K562 (cell line): ENCODE measurements around the gene TSGA10IP. TPM values are rescaled to one million over a fixed set of nuclear protein-coding genes. Genes with fewer than 3 reads are reported as not detected.
A peak's percentile ranks its signal among the peaks of the same experiment; 100 is the strongest.

ENCODE experiments used
- ATAC-seq: fragments of 200-7000 bp; cut with Tn5 transposase; 3 replicates; pipeline ENCODE4 v1.9.1; 2020; ENCODE audit warnings: moderate library complexity
- BruUV-seq: library from RNA; stranded (reverse); fragments of 400-500 nt; replicated peaks from 2 replicates; lab custom pipeline; 2021; lab: Mats Ljungman, UMichigan
- CTCF ChIA-PET: fragments of 300-600 bp; formaldehyde crosslinking; extraction: SDS; loops from one replicate; lab custom pipeline; 2021; ENCODE audit warnings: low intra/inter-chr PET ratio; lab: Yijun Ruan, JAX
- POLR2A ChIA-PET: fragments of 300-600, 350-650 bp; sonication (Branson Sonifier 250); formaldehyde crosslinking; extraction: SDS; loops from one replicate; lab custom pipeline; 2021; ENCODE audit warnings: antibody characterized with exemption, inconsistent platforms; lab: Yijun Ruan, JAX
- DNase-seq, 4 experiments: peaks; one replicate each; pipeline versions ENCODE4 v3.0.0 to v3.0.0-alpha.2; 2011 to 2018; ENCODE audit warnings: low spot score in 3 of 4, mixed read lengths in 3 of 4; ENCODE audit errors: extremely low read depth in 1 of 4
- FAIRE-seq: peaks from 2 replicates; lab custom pipeline; 2011; peaks lifted over from hg19 to GRCh38; lab: Jason Lieb, UNC
- H2AFZ ChIP-seq: 2 replicates; pipeline ENCODE4 v1.6.0; 2011; ENCODE audit warnings: low read depth, low read length, control low read depth, inconsistent platforms
- H3K27ac ChIP-seq: fragments of 200-600 bp; 3 replicates; pipeline ENCODE4 v1.8.0; 2011; ENCODE audit warnings: low read depth, mild to moderate bottlenecking, control low read depth, inconsistent platforms, low read length, moderate library complexity, mixed read lengths; ENCODE audit errors: extremely low read depth
- H3K27me3 ChIP-seq, 2 experiments: fragments of 300-600 bp in 1 of 2; 2 replicates in 1 of 2; 3 replicates in 1 of 2; pipeline versions ENCODE4 v1.6.0 to v1.8.0; 2011; ENCODE audit warnings: inconsistent platforms in 2 of 2, low read length in 2 of 2, mild to moderate bottlenecking in 1 of 2, mixed read lengths in 1 of 2, moderate library complexity in 1 of 2; ENCODE audit not compliant: control insufficient read depth in 2 of 2, insufficient read depth in 2 of 2
- H3K36me3 ChIP-seq: fragments of 300-600 bp; 3 replicates; pipeline ENCODE4 v1.8.0; 2011; ENCODE audit warnings: mild to moderate bottlenecking, low read length, inconsistent platforms; ENCODE audit not compliant: control insufficient read depth, insufficient read depth
- H3K4me1 ChIP-seq, 2 experiments: fragments of 200-600 bp in 1 of 2; replicated peaks in 1 of 2; 2 replicates in 1 of 2; 3 replicates in 1 of 2; pipeline versions ENCODE4 v1.5.1 to v1.8.0; 2011; ENCODE audit warnings: inconsistent platforms in 2 of 2, low read length in 2 of 2, mild to moderate bottlenecking in 1 of 2, mixed read lengths in 1 of 2, moderate library complexity in 1 of 2; ENCODE audit not compliant: control insufficient read depth in 2 of 2, insufficient read depth in 2 of 2
- H3K4me2 ChIP-seq: 2 replicates; pipeline ENCODE4 v1.6.1; 2011; ENCODE audit warnings: low read length, control low read depth, inconsistent platforms, mixed read lengths; ENCODE audit not compliant: insufficient read depth
- H3K4me3 ChIP-seq: fragments of 200-600 bp; sonication (generic), shearing (Covaris generic); 2 replicates; pipeline ENCODE4 v1.5.1; 2016; ENCODE audit warnings: control low read depth, inconsistent platforms
- H3K79me2 ChIP-seq: fragments of 200-600 bp; 3 replicates; pipeline ENCODE4 v1.8.0; 2011; ENCODE audit warnings: low read length, inconsistent platforms; ENCODE audit not compliant: control insufficient read depth, insufficient read depth
- H3K9ac ChIP-seq, 2 experiments: 2 replicates each; pipeline versions ENCODE4 v1.6.0 to v1.6.1; 2011; ENCODE audit warnings: low read depth in 2 of 2, low read length in 2 of 2, control low read depth in 1 of 2, inconsistent platforms in 1 of 2, mild to moderate bottlenecking in 1 of 2, mixed read lengths in 1 of 2; ENCODE audit not compliant: insufficient read depth in 1 of 2
- H3K9me1 ChIP-seq: one replicate; pipeline ENCODE4 v1.6.0; 2011; ENCODE audit warnings: inconsistent platforms, mild to moderate bottlenecking, low read length, moderate library complexity; ENCODE audit not compliant: control insufficient read depth, insufficient read depth
- H3K9me3 ChIP-seq: replicated peaks from 2 replicates; pipeline ENCODE4 v1.5.1; 2011; ENCODE audit warnings: low read depth, low read length, inconsistent platforms; ENCODE audit not compliant: control insufficient read depth, insufficient read depth
- H4K20me1 ChIP-seq: replicated peaks from 2 replicates; pipeline ENCODE4 v1.6.1; 2011; ENCODE audit warnings: low read length, inconsistent platforms, mixed read lengths; ENCODE audit not compliant: control insufficient read depth, insufficient read depth
- ZNF239 ChIP-seq: fragments of 250-450 bp; sonication (Bioruptor Pico); IDR thresholded peaks from 2 replicates; pipeline ENCODE4 v1.4.0; 2020; ENCODE audit warnings: mild to moderate bottlenecking
- WGBS: fragments of 100-300 bp; shearing (Covaris generic); methylation state at CpG from one replicate; pipeline ENCODE4 v1.1.6; 2016; ENCODE audit warnings: low coverage, mixed read lengths; ENCODE audit not compliant: insufficient coverage; ENCODE audit errors: missing lambda C conversion rate; 5-methylcytosine and 5-hydroxymethylcytosine counted together
- in situ Hi-C: fragments of 300-500 bp; cut with MboI; formaldehyde crosslinking; loops from 4 replicates; pipeline ENCODE4 v1.15.0; 2018; ENCODE audit warnings: inconsistent platforms, mixed read lengths
- intact Hi-C: fragments of 100-400 bp; cut with micrococcal nuclease; formaldehyde crosslinking; loops from 2 replicates; pipeline ENCODE4 v1.14.2; 2022
- polyA plus RNA-seq, 8 experiments: library from polyadenylated mRNA; depleted of rRNA in 4 of 8; stranded (reverse) in 5 of 8; unstranded in 3 of 8; fragments of >200 nt; fragmentation: Nextera tagmentation in 2 of 8; fragmentation: Illumina TruSeq in 1 of 8; extraction: Ambion mirVana in 2 of 8; extraction: Trizol in 1 of 8; gene quantifications; 2 replicates each; pipeline versions ENCODE4 v1.2.1 to v1.2.3, GENCODE V29; 2011 to 2014; ENCODE audit warnings: inconsistent platforms in 1 of 8, missing spikeins in 1 of 8
- total RNA-seq, 7 experiments: library from RNA; depleted of rRNA in 6 of 7; stranded (reverse); fragments of >200 nt in 6 of 7; fragmentation: Illumina TruSeq in 2 of 7; extraction: Trizol in 2 of 7; gene quantifications; 2 replicates each; pipeline versions ENCODE4 v1.2.1 to v1.2.3, GENCODE V29; 2011 to 2021; ENCODE audit warnings: low replicate concordance in 1 of 7
- TF ChIP-seq, protein P1 (sequence below), 2 experiments: fragments of 450-650 bp; formaldehyde crosslinking in 1 of 2; IDR thresholded peaks; 2 replicates each; pipeline versions ENCODE4 v1.4.0 to v1.6.1; 2014 to 2020; ENCODE audit warnings: mild to moderate bottlenecking in 2 of 2, borderline replicate concordance in 1 of 2, low read depth in 1 of 2
- TF ChIP-seq, protein P2 (sequence below): fragments of 450-650 bp; IDR thresholded peaks from 2 replicates; pipeline ENCODE4 v1.7.1; 2018; ENCODE audit warnings: mild to moderate bottlenecking, low read depth; ENCODE audit not compliant: partially characterized antibody

Gene TSGA10IP
- total and polyA plus RNA-seq, 9 of the 15 experiments (the other 6 are each of a cell fraction or from before 2014, with no cell fraction given): not detected

DNA sequence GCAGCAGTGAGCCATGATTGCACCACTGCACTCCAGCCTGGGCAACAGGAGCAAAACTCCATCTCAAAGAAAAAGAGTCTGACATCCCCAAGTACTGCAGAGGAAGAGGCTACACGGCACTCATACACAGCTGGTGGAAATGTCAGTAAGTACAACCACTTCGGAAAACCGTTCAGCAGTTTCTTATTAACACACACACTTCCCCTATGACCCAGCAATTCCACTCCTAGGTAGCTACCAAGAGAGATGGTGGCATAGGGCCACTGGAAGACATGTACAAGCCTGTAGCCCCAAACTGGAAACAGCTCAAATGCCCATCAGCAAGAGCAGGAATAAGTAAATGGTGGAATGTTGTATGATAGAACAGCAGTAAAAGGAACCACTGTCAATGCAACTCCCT is 22.7 kb upstream of the TSGA10IP start (continued):
- TF ChIP-seq ZNF239 (CRISPR knock-in tag): no peak

DNA sequence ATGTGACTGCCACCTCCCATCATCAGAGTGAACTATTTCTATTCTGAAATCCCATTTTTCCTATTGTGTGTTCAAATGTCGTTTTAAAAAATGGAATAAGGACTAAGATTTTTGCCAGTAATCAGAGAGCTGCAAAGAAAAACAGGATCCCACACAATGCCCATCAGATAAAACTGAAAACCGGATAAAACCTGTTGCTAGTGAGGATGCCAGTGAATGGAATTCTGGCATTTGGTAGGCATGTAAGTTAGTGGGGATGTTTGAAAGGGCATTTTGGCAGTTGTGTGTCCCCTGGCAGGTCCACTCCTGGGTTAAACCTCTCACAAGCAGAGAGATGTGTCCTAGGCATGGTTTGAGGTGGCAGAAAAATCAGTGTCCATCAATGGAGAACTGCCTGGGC is 19.9 kb upstream of the TSGA10IP start:
- Histone ChIP-seq H3K4me2 (no peak overlapping the region), H3K27me3 (no peaks in the 10 kb centered on the region), H3K9me1 (no peaks in the 10 kb centered on the region), H4K20me1 (no peaks in the 10 kb centered on the region), H3K27ac (no peak overlapping the region), H3K9ac (no peak overlapping the region), H2AFZ (no peak overlapping the region), H3K9me3 (no peaks in the 10 kb centered on the region), H3K79me2 (peaks cover 2% of the 10 kb centered on the region; the same call in 1 of the 3 replicates), H3K4me3 (no peak overlapping the region), H3K36me3 (peaks cover 20% of the 10 kb centered on the region; the same call in 1 of the 3 replicates), H3K4me1 (peaks cover 15 to 40% of the 10 kb centered on the region in 2 experiments)
- FAIRE-seq (no peak), DNase-seq (no peak), ATAC-seq (no peak)
- TF ChIP-seq, protein P1, sequence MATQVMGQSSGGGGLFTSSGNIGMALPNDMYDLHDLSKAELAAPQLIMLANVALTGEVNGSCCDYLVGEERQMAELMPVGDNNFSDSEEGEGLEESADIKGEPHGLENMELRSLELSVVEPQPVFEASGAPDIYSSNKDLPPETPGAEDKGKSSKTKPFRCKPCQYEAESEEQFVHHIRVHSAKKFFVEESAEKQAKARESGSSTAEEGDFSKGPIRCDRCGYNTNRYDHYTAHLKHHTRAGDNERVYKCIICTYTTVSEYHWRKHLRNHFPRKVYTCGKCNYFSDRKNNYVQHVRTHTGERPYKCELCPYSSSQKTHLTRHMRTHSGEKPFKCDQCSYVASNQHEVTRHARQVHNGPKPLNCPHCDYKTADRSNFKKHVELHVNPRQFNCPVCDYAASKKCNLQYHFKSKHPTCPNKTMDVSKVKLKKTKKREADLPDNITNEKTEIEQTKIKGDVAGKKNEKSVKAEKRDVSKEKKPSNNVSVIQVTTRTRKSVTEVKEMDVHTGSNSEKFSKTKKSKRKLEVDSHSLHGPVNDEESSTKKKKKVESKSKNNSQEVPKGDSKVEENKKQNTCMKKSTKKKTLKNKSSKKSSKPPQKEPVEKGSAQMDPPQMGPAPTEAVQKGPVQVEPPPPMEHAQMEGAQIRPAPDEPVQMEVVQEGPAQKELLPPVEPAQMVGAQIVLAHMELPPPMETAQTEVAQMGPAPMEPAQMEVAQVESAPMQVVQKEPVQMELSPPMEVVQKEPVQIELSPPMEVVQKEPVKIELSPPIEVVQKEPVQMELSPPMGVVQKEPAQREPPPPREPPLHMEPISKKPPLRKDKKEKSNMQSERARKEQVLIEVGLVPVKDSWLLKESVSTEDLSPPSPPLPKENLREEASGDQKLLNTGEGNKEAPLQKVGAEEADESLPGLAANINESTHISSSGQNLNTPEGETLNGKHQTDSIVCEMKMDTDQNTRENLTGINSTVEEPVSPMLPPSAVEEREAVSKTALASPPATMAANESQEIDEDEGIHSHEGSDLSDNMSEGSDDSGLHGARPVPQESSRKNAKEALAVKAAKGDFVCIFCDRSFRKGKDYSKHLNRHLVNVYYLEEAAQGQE (IDR thresholded peaks at IDR 0.05; ENCODE audit: borderline replicate concordance): peak; percentile 28
- TF ChIP-seq, protein P1 (CRISPR knock-in tag; IDR thresholded peaks at IDR 0.05; ENCODE audit: low read depth): no peak
- TF ChIP-seq, protein P2, sequence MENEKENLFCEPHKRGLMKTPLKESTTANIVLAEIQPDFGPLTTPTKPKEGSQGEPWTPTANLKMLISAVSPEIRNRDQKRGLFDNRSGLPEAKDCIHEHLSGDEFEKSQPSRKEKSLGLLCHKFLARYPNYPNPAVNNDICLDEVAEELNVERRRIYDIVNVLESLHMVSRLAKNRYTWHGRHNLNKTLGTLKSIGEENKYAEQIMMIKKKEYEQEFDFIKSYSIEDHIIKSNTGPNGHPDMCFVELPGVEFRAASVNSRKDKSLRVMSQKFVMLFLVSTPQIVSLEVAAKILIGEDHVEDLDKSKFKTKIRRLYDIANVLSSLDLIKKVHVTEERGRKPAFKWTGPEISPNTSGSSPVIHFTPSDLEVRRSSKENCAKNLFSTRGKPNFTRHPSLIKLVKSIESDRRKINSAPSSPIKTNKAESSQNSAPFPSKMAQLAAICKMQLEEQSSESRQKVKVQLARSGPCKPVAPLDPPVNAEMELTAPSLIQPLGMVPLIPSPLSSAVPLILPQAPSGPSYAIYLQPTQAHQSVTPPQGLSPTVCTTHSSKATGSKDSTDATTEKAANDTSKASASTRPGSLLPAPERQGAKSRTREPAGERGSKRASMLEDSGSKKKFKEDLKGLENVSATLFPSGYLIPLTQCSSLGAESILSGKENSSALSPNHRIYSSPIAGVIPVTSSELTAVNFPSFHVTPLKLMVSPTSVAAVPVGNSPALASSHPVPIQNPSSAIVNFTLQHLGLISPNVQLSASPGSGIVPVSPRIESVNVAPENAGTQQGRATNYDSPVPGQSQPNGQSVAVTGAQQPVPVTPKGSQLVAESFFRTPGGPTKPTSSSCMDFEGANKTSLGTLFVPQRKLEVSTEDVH: no peak
- WGBS: 15% methylated on average over 2 of the region's 2 CpGs
- ChIA-PET POLR2A (interaction anchor here (0.7 to 1.6 kb wide), 3 partner anchors 33 to 260 kb away, joined by 3 to 5 read pairs (median 3); no protein-coding TSS in a partner anchor), CTCF (no interaction called here)
- intact Hi-C loops: no loop called here
- in situ Hi-C loops: no loop called here
- no TSS peak for BruUV-seq
